ENCODE measurements around the gene COL11A2. TPM values are rescaled to one million over a fixed set of nuclear protein-coding genes. Genes with fewer than 3 reads are reported as not detected.

COL11A2 gene
- total RNA-seq, 2 experiments from 2014 or later = 0.77 to 0.79 TPM

- Mint-ChIP-seq H3K9me3 (ENCODE audit: low read depth) (no peaks in the 10 kb centered on the region), H3K27ac (no peak overlapping the region), H3K27me3 (no peaks in the 10 kb centered on the region), H3K4me1 (no peaks in the 10 kb centered on the region), H3K36me3 (no peaks in the 10 kb centered on the region), H3K4me3 (no peak overlapping the region)
- ATAC-seq (no peak), DNase-seq (no peak)
- CTCF ChIA-PET = no interaction called here
Measured at GRCh38 chr6:33171016-33171879, 21.0 kb downstream of the COL11A2 start.

DNA sequence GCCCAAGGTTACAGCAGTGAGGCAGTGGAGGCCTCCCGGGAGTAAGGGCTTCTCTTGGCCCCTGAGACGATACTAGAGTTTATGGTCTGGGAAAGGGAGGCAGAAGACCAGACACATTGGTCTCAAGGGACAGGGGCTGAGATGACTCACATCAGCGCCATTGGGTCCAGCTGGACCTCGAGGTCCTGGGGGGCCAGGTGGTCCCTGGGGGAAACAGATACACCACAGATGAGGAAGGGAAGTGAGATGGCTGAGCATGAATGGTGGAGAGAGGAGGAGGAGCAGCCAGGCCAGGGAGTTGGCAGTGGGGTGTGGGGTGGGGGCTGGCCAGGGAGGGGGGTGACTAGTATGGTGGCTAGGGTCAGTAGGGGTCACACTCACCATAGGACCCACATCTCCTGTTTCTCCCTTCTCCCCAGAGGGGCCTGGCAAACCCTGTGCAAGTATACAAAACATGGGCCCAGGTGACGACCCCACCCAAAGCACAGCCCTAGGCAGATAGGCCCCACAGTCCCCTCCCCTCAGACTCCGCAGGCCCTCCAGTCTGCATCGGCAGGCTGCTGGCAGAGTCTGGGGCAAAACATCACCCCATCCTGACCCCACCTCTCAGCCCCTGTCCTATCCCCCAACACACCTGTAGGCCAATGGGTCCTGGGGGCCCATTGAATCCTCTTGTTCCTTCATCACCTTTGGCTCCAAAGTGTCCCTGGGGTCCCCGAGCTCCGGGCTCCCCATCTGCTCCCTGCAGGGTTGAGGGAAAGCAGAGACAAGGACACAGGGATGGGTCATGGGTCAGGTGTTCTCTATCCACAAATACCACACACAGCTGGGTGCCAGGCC, 21.9 kb downstream of the COL11A2 start:
- CTCF ChIA-PET = no interaction called here

GRCh38 chr6:33169291-33170175, 22.7 kb downstream of the COL11A2 start:
- Mint-ChIP-seq H3K4me3 (no peak overlapping the region), H3K4me1 (no peaks in the 10 kb centered on the region), H3K27me3 (no peaks in the 10 kb centered on the region), H3K9me3 (ENCODE audit: low read depth) (no peaks in the 10 kb centered on the region), H3K36me3 (no peaks in the 10 kb centered on the region), H3K27ac (no peak overlapping the region)
- CTCF ChIA-PET = no interaction called here
- no peak for DNase-seq
- no peak for ATAC-seq

More for the DNA sequence above, 21.9 kb downstream of the COL11A2 start:
- Mint-ChIP-seq H3K4me1 (no peaks in the 10 kb centered on the region), H3K27ac (no peak overlapping the region), H3K9me3 (ENCODE audit: low read depth) (no peaks in the 10 kb centered on the region), H3K27me3 (no peaks in the 10 kb centered on the region), H3K36me3 (no peaks in the 10 kb centered on the region), H3K4me3 (no peak overlapping the region)
- ATAC-seq = no peak
- DNase-seq = no peak

- Mint-ChIP-seq H3K27me3 (no peaks in the 10 kb centered on the region), H3K27ac (no peak overlapping the region), H3K4me3 (no peak overlapping the region), H3K9me3 (ENCODE audit: low read depth) (no peaks in the 10 kb centered on the region), H3K36me3 (no peaks in the 10 kb centered on the region), H3K4me1 (no peaks in the 10 kb centered on the region)
- DNase-seq (no peak), ATAC-seq (no peak)
- CTCF ChIA-PET = interaction anchor here (0.9 kb wide), 1 partner anchor 75 kb away, joined by 3 read pairs; no protein-coding TSS in a partner anchor
Measured at GRCh38 chr6:33168639-33169038, 23.6 kb downstream of the COL11A2 start.

DNA sequence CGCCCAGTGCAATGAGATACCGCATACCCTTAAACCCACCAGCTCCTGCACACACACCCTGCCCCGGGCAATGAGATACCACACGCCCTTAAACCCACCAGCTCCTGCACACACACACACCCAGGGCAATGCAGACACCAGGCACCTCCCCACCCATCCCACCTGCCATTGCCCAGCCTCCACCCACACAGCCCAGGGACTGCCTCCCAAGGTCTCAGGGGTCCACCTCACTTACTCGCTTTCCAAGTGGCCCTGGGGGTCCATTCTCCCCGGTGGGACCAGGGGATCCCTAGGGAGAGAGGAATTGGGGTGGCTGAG, 24.0 kb downstream of the COL11A2 start:
- Mint-ChIP-seq H3K4me3 (no peak overlapping the region), H3K27ac (no peak overlapping the region), H3K4me1 (no peaks in the 10 kb centered on the region), H3K27me3 (no peaks in the 10 kb centered on the region), H3K9me3 (ENCODE audit: low read depth) (no peaks in the 10 kb centered on the region), H3K36me3 (no peaks in the 10 kb centered on the region)
- DNase-seq (no peak), ATAC-seq (no peak)
- CTCF ChIA-PET = interaction anchor here (0.9 kb wide), 1 partner anchor 76 kb away, joined by 3 read pairs; no protein-coding TSS in a partner anchor

DNA sequence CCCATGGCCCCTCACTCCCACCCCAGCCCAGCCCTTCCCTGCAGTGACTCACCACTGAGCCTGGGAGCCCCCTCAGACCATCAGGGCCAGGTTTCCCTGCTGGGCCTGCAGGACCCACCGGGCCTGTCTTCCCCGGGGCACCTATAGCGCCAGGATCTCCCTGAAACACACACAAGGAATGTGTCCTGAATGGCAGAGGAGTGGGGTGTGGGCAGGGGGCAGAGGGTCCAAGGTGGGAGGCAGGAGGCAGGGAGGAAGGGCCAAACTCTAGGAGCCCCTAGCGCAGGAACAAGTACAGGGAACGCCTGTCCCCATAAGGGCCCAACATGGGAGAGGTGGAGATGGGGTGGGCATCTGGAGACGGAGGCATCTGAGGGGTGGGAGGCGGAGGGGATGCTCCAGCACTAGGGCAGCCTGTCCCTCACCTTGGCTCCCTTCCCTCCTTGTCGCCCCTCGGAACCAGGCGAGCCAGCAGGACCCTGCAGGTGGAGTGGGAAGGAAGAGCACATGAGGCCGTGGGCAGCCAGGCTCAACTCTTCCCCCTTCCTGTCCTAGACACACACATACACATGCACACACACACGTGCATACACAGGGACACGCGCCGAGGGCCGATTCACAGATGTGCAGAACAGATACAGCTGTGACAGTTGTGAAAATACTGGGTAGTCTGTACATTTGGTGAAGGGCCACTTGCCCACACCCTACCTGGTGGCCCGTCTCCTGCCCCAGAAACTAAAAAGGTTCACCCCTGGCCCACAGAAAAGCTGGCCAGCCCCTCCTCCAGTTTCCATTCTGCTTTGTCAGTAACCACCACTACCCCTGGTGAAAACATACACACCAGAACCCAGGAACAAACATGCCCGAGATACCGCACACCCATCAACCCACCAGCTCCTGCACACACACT, 24.6 kb downstream of the COL11A2 start:
- CTCF ChIA-PET = interaction anchor here (0.9 kb wide), 1 partner anchor 76 kb away, joined by 3 read pairs; no protein-coding TSS in a partner anchor
- Mint-ChIP-seq H3K4me1 (no peaks in the 10 kb centered on the region), H3K9me3 (ENCODE audit: low read depth) (no peaks in the 10 kb centered on the region), H3K27ac (no peak overlapping the region), H3K4me3 (no peak overlapping the region), H3K27me3 (no peaks in the 10 kb centered on the region), H3K36me3 (no peaks in the 10 kb centered on the region)
- ATAC-seq = no peak
- no peak for DNase-seq

- Mint-ChIP-seq H3K27ac (no peak overlapping the region), H3K4me1 (peaks cover 3% of the 10 kb centered on the region), H3K27me3 (no peaks in the 10 kb centered on the region), H3K9me3 (ENCODE audit: low read depth) (no peaks in the 10 kb centered on the region), H3K36me3 (no peaks in the 10 kb centered on the region), H3K4me3 (no peak overlapping the region)
- DNase-seq = no peak
- CTCF ChIA-PET = no interaction called here
- ATAC-seq = no peak
Measured at GRCh38 chr6:33166811-33167210, 25.5 kb downstream of the COL11A2 start.

- CTCF ChIA-PET = no interaction called here
Measured at GRCh38 chr6:33166363-33166762, 25.9 kb downstream of the COL11A2 start.

GRCh38 chr6:33165581-33166258, 26.5 kb downstream of the COL11A2 start:
- no peak overlapping the region for H3K27ac Mint-ChIP-seq
- no peak overlapping the region for H3K4me3 Mint-ChIP-seq

More at GRCh38 chr6:33166363-33166762, 25.9 kb downstream of the COL11A2 start:
- H3K4me1 Mint-ChIP-seq = peaks cover 8% of the 10 kb centered on the region
- H3K36me3 Mint-ChIP-seq = no peaks in the 10 kb centered on the region
- H3K9me3 Mint-ChIP-seq (ENCODE audit: low read depth) = no peaks in the 10 kb centered on the region
- ATAC-seq (no peak), DNase-seq (no peak)
- no peak overlapping the region for H3K4me3 Mint-ChIP-seq
- no peaks in the 10 kb centered on the region for H3K27me3 Mint-ChIP-seq
- H3K27ac Mint-ChIP-seq = no peak overlapping the region

DNA sequence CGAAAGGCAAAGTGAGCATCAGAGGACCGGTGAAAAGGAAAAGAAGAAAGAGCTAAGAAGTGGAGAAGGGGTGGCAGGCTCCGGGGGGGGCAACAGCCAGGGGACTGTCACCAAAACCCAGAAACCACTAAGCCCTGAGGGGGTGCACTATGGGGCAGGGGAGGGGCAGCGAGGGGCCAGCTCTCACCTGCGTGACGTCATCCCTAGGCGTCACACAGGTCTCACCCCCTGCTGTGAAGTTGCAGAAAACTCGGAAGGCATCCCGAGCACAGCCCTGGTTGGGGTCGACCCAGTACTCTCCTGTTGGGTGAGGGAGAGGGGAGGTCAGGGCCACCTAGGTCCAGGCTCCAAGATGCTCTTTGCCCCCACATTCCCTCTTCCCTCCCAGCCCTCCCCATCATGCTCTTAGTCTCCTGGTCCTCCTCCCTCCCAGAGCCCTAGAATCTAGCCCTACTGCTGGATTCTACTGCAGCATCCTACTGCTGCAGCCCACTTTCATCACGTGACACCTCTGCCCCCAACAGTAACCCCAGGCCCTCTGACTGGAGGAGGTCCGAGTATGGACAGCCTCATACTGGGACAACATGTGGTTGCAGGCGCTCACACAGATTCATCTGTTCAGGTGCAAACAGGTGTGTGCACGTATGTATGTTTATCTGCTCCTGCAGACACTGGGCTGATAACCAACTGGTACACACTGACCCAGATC, 27.4 kb downstream of the COL11A2 start:
- ATAC-seq = no peak
- no peaks in the 10 kb centered on the region for H3K9me3 Mint-ChIP-seq (ENCODE audit: low read depth)
- peaks cover 16% of the 10 kb centered on the region for H3K4me1 Mint-ChIP-seq

More at GRCh38 chr6:33165581-33166258, 26.5 kb downstream of the COL11A2 start:
- CTCF ChIA-PET = no interaction called here
- no peak for DNase-seq
- peaks cover 13% of the 10 kb centered on the region for H3K4me1 Mint-ChIP-seq
- no peak for ATAC-seq
- no peaks in the 10 kb centered on the region for H3K9me3 Mint-ChIP-seq (ENCODE audit: low read depth)
- H3K36me3 Mint-ChIP-seq = no peaks in the 10 kb centered on the region
- no peaks in the 10 kb centered on the region for H3K27me3 Mint-ChIP-seq

GRCh38 chr6:33164176-33164575, 28.1 kb downstream of the COL11A2 start:
- no peaks in the 10 kb centered on the region for H3K9me3 Mint-ChIP-seq (ENCODE audit: low read depth)
- no peak overlapping the region for H3K4me3 Mint-ChIP-seq
- H3K27me3 Mint-ChIP-seq = no peaks in the 10 kb centered on the region
- no peak overlapping the region for H3K27ac Mint-ChIP-seq
- CTCF ChIA-PET = interaction anchor here (0.6 to 10.0 kb wide), 5 partner anchors 10 to 296 kb away, joined by 3 to 108 read pairs (median 3); no protein-coding TSS in a partner anchor
- ATAC-seq (no peak), DNase-seq (no peak)
- peaks cover 16% of the 10 kb centered on the region for H3K4me1 Mint-ChIP-seq
- H3K36me3 Mint-ChIP-seq = no peaks in the 10 kb centered on the region

More for the DNA sequence above, 27.4 kb downstream of the COL11A2 start:
- H3K27me3 Mint-ChIP-seq = no peaks in the 10 kb centered on the region
- no peak overlapping the region for H3K27ac Mint-ChIP-seq
- no peak overlapping the region for H3K4me3 Mint-ChIP-seq
- CTCF ChIA-PET = interaction anchor here (0.6 to 10.0 kb wide), 4 partner anchors 9 to 297 kb away, joined by 3 to 108 read pairs (median 3); no protein-coding TSS in a partner anchor
- no peaks in the 10 kb centered on the region for H3K36me3 Mint-ChIP-seq
- DNase-seq = no peak

Measured in activated CD8-positive, alpha-beta memory T cell treated with anti-CD3 and anti-CD28 coated beads, Interleukin-2, amount 10 ng/mL, durations not matched to agents 7 days and 5 days (primary cell).